GM10847 (cell line): ENCODE results near the gene CYP27B1.

Source experiments
- POLR2A ChIP-seq: IDR thresholded peaks from 2 replicates; pipeline ENCODE4 v1.6.1; 2011; ENCODE audit not compliant: insufficient read length; ENCODE audit errors: extremely low read depth

The CYP27B1 gene

GRCh38 chr12:57797933-57798332 lies 31.1 kb upstream of the CYP27B1 start:
- TF ChIP-seq POLR2A: no peak

- no peak for TF ChIP-seq POLR2A
Measured at GRCh38 chr12:57796996-57797395, 30.1 kb upstream of the CYP27B1 start.

- TF ChIP-seq POLR2A: no peak
Measured at GRCh38 chr12:57795354-57795753, 28.5 kb upstream of the CYP27B1 start.

GRCh38 chr12:57793920-57794319 lies 27.0 kb upstream of the CYP27B1 start:
- no peak for TF ChIP-seq POLR2A

GRCh38 chr12:57783861-57784260 lies 17.0 kb upstream of the CYP27B1 start:
- no peak for TF ChIP-seq POLR2A

GRCh38 chr12:57783466-57783801 lies 16.6 kb upstream of the CYP27B1 start:
- TF ChIP-seq POLR2A: no peak

GRCh38 chr12:57782608-57783465 lies 16.0 kb upstream of the CYP27B1 start, which contains the start of gene TSFM:
TSFM (plus strand) TSS chr12:57782787; CDS start chr12:57782802, 15 bp downstream.
- TF ChIP-seq POLR2A: peak; percentile 87

GRCh38 chr12:57782243-57782607 lies 15.3 kb upstream of the CYP27B1 start:
- no peak for TF ChIP-seq POLR2A

- TF ChIP-seq POLR2A: no peak
Measured at GRCh38 chr12:57781801-57782200, 14.9 kb upstream of the CYP27B1 start.

GRCh38 chr12:57781244-57781643 lies 14.4 kb upstream of the CYP27B1 start:
- TF ChIP-seq POLR2A: no peak

- no peak for TF ChIP-seq POLR2A
Measured at GRCh38 chr12:57780284-57780897, 13.5 kb upstream of the CYP27B1 start.

GRCh38 chr12:57779736-57780135 lies 12.9 kb upstream of the CYP27B1 start:
- TF ChIP-seq POLR2A: no peak

GRCh38 chr12:57777911-57778310 lies 11.0 kb upstream of the CYP27B1 start:
- no peak for TF ChIP-seq POLR2A

- no peak for TF ChIP-seq POLR2A
Measured at GRCh38 chr12:57777367-57777766, 10.5 kb upstream of the CYP27B1 start.

GRCh38 chr12:57776247-57776587 lies 9.3 kb upstream of the CYP27B1 start:
- no peak for TF ChIP-seq POLR2A

- no peak for TF ChIP-seq POLR2A
Measured at GRCh38 chr12:57775563-57776246, 8.8 kb upstream of the CYP27B1 start.
